GM19099 (cell line): ENCODE data around the gene SUB1.

Experiments used
- POLR2A ChIP-seq: IDR thresholded peaks from 3 replicates; pipeline ENCODE4 v1.6.1; 2011; ENCODE audit warnings: low read depth; ENCODE audit not compliant: insufficient read length; ENCODE audit errors: extremely low read depth

The SUB1 gene

GRCh38 chr5:32615236-32615635, 29.9 kb downstream of the SUB1 start:
- TF ChIP-seq POLR2A: no peak

- TF ChIP-seq POLR2A: no peak
Measured at GRCh38 chr5:32618962-32619361, 33.6 kb downstream of the SUB1 start.

GRCh38 chr5:32621256-32621655, 35.9 kb downstream of the SUB1 start:
- TF ChIP-seq POLR2A: no peak

GRCh38 chr5:32625106-32625505, 39.7 kb downstream of the SUB1 start:
- no peak for TF ChIP-seq POLR2A

- TF ChIP-seq POLR2A: no peak
Measured at GRCh38 chr5:32625547-32625946, 40.2 kb downstream of the SUB1 start.

- no peak for TF ChIP-seq POLR2A
Measured at GRCh38 chr5:32627219-32627870, 42.0 kb downstream of the SUB1 start.

- TF ChIP-seq POLR2A: no peak
Measured at GRCh38 chr5:32628049-32628844, 42.9 kb downstream of the SUB1 start.

- TF ChIP-seq POLR2A: no peak
Measured at GRCh38 chr5:32630867-32631491, 45.6 kb downstream of the SUB1 start.

GRCh38 chr5:32638309-32638708, 53.0 kb downstream of the SUB1 start:
- no peak for TF ChIP-seq POLR2A

GRCh38 chr5:32639943-32640342, 54.6 kb downstream of the SUB1 start:
- no peak for TF ChIP-seq POLR2A

GRCh38 chr5:32642276-32643002, 57.1 kb downstream of the SUB1 start:
- no peak for TF ChIP-seq POLR2A

- TF ChIP-seq POLR2A: no peak
Measured at GRCh38 chr5:32645246-32645645, 59.9 kb downstream of the SUB1 start.

- no peak for TF ChIP-seq POLR2A
Measured at GRCh38 chr5:32646061-32646969, 61.0 kb downstream of the SUB1 start.

GRCh38 chr5:32651088-32651487, 65.7 kb downstream of the SUB1 start:
- TF ChIP-seq POLR2A: no peak
